ENCODE measurements around the gene NAMPT.

DNA sequence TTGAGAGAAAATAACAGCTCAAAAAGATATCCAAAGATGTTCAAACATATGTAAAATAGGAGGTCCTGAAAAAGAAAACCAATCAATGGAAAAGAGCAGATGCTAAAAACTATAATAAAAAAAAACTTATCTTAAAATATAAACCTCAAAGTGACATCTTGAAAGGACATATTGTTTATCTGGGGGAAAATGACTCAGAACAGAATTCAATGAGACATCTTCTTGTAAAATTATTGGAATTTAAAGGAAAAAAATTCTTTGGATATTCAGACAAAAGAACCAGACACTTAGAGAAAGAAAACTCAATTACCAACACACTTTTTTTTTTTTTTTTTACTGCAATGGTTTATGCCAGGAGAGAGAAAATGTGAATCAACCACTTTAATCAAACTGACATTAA lies 58.9 kb downstream of the NAMPT start:
- TF ChIP-seq POLR2A (conservative IDR thresholded peaks at IDR 0.05) (no peak), RBM39 (optimal IDR thresholded peaks at IDR 0.05; ENCODE audit: low read depth, low read length) (no peak), BCL6 (CRISPR knock-in tag; IDR thresholded peaks at IDR 0.05) (no peak), GATA2 (CRISPR knock-in tag; IDR thresholded peaks at IDR 0.05) (no peak), JUNB (CRISPR knock-in tag; conservative IDR thresholded peaks at IDR 0.05) (no peak), NFE2L1 (tag; IDR thresholded peaks at IDR 0.05; ENCODE audit: borderline replicate concordance, low read depth) (no peak), CC2D1A (IDR thresholded peaks at IDR 0.05) (no peak), NRF1 (conservative IDR thresholded peaks at IDR 0.05 in 1 of 2, IDR thresholded peaks at IDR 0.05 in 1 of 2) (no peak)
- TF ChIP-seq, protein P1, sequence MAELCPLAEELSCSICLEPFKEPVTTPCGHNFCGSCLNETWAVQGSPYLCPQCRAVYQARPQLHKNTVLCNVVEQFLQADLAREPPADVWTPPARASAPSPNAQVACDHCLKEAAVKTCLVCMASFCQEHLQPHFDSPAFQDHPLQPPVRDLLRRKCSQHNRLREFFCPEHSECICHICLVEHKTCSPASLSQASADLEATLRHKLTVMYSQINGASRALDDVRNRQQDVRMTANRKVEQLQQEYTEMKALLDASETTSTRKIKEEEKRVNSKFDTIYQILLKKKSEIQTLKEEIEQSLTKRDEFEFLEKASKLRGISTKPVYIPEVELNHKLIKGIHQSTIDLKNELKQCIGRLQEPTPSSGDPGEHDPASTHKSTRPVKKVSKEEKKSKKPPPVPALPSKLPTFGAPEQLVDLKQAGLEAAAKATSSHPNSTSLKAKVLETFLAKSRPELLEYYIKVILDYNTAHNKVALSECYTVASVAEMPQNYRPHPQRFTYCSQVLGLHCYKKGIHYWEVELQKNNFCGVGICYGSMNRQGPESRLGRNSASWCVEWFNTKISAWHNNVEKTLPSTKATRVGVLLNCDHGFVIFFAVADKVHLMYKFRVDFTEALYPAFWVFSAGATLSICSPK (IDR thresholded peaks at IDR 0.05; ENCODE audit: borderline replicate concordance) = no peak
- TF ChIP-seq, protein P2, sequence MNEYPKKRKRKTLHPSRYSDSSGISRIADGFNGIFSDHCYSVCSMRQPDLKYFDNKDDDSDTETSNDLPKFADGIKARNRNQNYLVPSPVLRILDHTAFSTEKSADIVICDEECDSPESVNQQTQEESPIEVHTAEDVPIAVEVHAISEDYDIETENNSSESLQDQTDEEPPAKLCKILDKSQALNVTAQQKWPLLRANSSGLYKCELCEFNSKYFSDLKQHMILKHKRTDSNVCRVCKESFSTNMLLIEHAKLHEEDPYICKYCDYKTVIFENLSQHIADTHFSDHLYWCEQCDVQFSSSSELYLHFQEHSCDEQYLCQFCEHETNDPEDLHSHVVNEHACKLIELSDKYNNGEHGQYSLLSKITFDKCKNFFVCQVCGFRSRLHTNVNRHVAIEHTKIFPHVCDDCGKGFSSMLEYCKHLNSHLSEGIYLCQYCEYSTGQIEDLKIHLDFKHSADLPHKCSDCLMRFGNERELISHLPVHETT (CRISPR knock-in tag; conservative IDR thresholded peaks at IDR 0.05 in 1 of 2, IDR thresholded peaks at IDR 0.05 in 1 of 2) = no peak
- TF ChIP-seq, protein P3, sequence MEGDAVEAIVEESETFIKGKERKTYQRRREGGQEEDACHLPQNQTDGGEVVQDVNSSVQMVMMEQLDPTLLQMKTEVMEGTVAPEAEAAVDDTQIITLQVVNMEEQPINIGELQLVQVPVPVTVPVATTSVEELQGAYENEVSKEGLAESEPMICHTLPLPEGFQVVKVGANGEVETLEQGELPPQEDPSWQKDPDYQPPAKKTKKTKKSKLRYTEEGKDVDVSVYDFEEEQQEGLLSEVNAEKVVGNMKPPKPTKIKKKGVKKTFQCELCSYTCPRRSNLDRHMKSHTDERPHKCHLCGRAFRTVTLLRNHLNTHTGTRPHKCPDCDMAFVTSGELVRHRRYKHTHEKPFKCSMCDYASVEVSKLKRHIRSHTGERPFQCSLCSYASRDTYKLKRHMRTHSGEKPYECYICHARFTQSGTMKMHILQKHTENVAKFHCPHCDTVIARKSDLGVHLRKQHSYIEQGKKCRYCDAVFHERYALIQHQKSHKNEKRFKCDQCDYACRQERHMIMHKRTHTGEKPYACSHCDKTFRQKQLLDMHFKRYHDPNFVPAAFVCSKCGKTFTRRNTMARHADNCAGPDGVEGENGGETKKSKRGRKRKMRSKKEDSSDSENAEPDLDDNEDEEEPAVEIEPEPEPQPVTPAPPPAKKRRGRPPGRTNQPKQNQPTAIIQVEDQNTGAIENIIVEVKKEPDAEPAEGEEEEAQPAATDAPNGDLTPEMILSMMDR (IDR thresholded peaks at IDR 0.05 in 2 of 3, conservative IDR thresholded peaks at IDR 0.05 in 1 of 3; ENCODE audit: insufficient read depth in 2 of 3, low read depth in 1 of 3, low read length in 3 of 3) = no peak
- TF ChIP-seq, protein P4, sequence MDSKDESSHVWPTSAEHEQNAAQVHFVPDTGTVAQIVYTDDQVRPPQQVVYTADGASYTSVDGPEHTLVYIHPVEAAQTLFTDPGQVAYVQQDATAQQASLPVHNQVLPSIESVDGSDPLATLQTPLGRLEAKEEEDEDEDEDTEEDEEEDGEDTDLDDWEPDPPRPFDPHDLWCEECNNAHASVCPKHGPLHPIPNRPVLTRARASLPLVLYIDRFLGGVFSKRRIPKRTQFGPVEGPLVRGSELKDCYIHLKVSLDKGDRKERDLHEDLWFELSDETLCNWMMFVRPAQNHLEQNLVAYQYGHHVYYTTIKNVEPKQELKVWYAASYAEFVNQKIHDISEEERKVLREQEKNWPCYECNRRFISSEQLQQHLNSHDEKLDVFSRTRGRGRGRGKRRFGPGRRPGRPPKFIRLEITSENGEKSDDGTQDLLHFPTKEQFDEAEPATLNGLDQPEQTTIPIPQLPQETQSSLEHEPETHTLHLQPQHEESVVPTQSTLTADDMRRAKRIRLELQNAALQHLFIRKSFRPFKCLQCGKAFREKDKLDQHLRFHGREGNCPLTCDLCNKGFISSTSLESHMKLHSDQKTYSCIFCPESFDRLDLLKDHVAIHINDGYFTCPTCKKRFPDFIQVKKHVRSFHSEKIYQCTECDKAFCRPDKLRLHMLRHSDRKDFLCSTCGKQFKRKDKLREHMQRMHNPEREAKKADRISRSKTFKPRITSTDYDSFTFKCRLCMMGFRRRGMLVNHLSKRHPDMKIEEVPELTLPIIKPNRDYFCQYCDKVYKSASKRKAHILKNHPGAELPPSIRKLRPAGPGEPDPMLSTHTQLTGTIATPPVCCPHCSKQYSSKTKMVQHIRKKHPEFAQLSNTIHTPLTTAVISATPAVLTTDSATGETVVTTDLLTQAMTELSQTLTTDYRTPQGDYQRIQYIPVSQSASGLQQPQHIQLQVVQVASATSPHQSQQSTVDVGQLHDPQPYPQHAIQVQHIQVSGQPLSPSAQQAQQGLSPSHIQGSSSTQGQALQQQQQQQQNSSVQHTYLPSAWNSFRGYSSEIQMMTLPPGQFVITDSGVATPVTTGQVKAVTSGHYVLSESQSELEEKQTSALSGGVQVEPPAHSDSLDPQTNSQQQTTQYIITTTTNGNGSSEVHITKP (IDR thresholded peaks at IDR 0.05; ENCODE audit: partially characterized antibody) = no peak
- TF ChIP-seq, protein P5, sequence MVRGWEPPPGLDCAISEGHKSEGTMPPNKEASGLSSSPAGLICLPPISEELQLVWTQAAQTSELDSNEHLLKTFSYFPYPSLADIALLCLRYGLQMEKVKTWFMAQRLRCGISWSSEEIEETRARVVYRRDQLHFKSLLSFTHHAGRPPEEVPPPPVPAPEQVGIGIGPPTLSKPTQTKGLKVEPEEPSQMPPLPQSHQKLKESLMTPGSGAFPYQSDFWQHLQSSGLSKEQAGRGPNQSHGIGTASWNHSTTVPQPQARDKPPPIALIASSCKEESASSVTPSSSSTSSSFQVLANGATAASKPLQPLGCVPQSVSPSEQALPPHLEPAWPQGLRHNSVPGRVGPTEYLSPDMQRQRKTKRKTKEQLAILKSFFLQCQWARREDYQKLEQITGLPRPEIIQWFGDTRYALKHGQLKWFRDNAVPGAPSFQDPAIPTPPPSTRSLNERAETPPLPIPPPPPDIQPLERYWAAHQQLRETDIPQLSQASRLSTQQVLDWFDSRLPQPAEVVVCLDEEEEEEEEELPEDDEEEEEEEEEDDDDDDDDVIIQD (CRISPR knock-in tag; IDR thresholded peaks at IDR 0.05) = no peak
- TF ChIP-seq, protein P6, sequence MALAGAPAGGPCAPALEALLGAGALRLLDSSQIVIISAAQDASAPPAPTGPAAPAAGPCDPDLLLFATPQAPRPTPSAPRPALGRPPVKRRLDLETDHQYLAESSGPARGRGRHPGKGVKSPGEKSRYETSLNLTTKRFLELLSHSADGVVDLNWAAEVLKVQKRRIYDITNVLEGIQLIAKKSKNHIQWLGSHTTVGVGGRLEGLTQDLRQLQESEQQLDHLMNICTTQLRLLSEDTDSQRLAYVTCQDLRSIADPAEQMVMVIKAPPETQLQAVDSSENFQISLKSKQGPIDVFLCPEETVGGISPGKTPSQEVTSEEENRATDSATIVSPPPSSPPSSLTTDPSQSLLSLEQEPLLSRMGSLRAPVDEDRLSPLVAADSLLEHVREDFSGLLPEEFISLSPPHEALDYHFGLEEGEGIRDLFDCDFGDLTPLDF (CRISPR knock-in tag; IDR thresholded peaks at IDR 0.05) = no peak

All from K562 (cell line).